Glomerular endothelial cell (primary cell): ENCODE results near the gene IL4R. TPM values are rescaled to one million over a fixed set of nuclear protein-coding genes. Genes with fewer than 3 reads are reported as not detected.
"Not testable (repeated sequence)": the region's sequence is repeated elsewhere in the genome, so short reads cannot be mapped to it uniquely, and the experiment has no call there.

ENCODE experiments used
- DNase-seq: peaks from one replicate; pipeline ENCODE4 v3.0.0-alpha.2; 2011; ENCODE audit warnings: low read depth, low spot score; ENCODE audit errors: extremely low read depth
- total RNA-seq: library from RNA; depleted of rRNA; stranded (reverse); fragments of >200 nt; gene quantifications from 2 replicates; pipeline ENCODE4 v1.2.3, GENCODE V29; 2015

Gene IL4R
- total RNA-seq, 1 donor from 2014 or later = 165 TPM

DNA sequence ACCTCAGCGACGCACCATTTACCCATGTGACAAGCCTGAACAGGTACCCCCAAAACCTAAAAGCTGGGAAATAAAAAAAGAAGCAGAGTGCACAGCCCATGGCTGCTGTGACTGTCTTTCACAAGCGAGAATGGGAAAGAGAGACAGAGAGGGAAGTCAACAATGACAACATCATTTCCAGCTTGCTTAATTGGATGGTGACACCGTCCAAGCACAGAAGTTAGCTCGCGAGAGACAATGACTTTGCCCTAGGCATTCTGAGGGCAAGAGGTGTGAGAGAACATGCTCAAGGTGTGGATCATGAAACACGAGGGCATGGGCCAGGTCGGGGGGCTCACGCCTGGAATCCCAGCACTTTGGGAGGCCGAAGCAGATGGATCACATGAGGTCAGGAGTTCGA, 25.9 kb upstream of the IL4R start:
- no peak for DNase-seq

DNA sequence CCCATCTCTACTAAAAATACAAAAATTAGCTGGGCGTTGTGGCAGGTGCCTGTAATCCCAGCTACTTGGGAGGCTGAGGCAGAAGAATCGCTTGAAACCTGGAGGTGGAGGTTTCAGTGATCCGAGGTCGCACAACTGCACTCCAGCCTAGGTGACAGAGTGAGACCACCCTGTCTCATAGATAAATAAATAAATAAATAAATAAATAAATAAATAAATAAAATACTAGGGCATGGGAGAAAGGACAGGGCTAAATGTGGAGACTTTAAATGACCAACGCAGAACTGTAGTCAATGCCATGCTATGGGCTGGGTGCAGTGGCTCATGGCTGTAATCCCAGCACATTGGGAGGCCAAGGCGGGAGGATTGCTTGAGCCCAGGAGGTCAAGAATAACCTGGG, 25.5 kb upstream of the IL4R start:
- DNase-seq = not testable (repeated sequence)

DNA sequence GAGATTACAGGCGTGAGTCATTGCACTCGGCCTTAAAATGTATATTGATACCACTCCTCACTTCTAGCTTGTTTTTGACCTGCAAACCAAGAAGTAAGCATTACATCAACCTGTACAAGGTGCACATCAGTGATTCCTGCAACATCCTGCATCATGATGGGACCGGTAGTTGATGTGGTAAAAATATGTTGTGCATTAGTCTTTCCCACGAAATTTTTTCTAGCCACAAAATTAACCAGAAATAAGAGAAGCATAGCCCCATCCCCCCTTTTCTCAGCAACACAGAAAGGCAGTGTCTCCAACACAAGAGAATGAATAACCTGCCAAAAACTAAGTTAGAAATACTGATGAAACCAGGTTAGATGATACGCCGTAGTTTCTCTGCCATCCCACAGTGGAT, 24.1 kb upstream of the IL4R start:
- no peak for DNase-seq

DNA sequence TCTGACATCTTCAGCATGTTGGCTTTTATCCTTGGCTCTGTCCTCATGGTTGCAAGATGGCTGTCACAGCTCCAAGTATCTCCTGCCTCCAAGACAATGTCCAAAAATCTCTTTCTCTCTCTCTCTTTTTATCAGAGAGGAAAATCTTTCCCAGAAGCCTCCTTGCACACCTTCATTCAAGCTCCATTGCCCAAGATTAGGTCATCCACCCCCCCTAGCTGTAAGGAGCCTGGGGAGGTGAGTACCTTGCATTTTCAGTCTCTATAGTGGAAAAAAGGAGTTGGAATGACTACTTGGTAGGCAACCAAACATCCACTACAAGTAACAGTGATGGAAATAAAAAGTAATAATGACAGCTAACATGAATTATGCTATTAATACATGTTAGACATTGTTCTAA, 23.2 kb upstream of the IL4R start:
- no peak for DNase-seq

DNA sequence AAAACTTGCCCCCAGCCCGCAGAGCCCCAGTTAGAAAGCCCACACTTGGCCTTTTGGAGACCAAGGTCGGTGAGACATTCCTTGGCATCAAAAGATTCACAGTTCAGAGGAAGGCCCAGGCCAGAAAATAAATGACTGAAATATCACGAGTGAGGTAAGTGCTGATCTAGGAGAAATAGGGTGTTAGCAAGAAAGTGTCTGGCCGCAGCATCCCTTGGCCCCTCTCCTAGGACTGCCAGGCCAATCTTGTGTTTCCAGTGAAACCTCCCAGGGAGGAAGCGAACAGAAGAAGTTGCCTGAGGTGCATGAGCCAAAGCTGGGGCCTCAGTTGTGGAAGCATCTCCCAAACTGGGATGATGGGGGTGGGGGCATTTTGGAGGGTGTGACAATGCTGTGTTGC, 22.7 kb upstream of the IL4R start:
- DNase-seq = no peak

DNA sequence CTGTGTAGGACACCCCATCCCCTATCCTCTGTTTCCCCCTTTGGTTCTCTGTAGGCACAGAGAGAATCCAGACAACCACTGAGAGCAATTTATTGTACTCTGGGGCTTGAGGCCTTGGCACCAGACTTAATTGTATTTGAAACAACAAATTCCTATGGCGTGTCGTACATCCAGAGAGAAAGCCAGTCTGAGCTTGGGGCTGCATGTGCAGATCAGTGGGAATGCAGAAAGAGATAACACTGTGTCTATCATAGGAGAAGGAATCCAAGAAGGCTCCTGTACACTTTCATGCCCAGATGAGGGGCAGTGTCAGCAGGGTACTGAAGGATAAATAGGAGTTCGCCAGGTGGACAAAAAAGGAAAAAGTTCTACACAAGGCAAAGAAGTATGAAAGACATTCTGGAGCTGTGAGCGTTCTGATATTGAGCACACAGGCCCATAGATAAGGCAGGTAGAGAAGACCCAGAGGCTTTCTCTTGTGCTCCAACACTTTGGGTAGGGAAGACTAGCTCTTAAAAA, 22.0 kb upstream of the IL4R start:
- no peak for DNase-seq

DNA sequence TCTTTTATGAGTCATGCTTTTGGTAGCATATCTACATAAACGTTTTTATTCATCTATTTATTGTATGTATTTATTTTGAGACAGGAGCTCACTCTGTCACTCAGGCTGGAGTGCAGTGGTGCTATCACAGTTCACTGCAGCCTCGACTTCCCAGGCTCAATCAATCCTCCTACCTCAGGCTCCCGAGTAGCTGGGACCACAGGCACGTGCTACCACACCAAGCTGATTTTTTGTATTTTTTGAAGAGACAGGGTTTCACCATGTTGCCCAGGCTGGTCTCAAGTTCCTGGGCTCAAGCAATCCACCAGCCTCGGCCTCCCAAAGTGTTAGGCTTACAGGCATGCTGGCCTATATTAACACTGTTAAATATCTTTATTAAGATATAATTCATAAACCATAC, 20.4 kb upstream of the IL4R start:
- no peak for DNase-seq

DNA sequence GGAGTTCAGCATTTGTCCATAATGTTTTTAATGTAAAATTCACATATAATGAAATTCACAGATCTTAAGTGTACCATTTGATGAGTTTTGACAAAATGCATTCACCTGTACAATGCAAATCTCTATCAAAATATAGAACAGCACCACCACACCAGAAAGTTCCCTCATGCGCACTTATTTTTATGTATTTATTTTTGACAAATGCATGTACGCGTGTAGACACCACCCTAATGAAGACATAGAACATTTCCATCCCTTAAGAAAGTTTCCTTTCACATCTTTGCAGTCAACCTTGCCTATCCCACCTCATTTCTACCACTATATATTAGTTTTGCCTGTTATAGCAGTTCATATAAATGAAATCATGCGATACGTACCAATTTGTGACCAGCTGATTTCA, 15.6 kb upstream of the IL4R start:
- no peak for DNase-seq

DNA sequence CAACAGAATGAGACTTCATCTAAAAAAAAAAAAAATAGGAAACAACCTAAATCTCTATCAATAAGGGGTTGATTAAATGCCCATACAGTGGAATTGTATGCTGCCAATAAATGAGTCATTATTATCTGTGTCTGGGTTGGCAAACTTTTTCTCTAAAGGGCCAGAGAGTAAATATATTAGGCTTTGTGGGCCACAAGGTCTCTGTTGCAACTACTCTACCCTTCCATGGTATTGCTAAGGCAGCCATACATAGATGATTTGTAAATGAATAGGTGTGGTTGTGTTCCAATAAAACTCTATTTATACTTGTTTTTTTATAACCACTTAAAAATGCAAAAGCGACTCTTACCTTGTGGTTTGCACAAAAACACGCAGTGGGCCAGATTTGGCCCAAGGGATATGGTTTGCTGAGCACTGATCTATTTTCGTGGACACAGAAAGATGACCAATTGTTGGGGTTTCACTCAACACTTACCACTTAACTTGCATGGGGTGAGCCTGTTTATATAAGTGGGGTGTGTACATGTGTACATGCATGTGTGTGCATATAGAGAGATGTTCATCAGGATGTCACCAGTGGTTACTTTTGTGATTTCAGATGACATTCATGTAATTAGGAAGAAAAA, 12.4 kb upstream of the IL4R start:
- no peak for DNase-seq

DNA sequence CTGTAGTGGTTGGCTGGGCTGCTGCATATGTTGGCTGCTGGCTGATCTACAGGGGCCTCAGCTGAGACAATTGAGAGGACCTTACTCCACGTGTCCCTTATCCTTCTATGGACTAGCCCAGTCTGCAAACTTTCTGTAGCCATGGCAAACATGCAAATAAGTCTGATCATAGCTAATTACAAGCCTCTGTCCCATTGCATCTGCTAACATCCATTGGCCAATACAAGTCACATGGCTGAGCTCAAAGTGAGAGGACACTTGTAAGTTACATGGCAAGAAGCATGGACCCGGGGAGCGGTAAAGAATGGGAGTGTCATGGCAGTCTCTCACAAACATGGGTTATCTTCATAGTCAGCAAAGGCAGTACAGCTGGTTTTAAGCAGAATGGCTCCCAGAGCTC, 11.6 kb upstream of the IL4R start:
- DNase-seq = no peak

DNA sequence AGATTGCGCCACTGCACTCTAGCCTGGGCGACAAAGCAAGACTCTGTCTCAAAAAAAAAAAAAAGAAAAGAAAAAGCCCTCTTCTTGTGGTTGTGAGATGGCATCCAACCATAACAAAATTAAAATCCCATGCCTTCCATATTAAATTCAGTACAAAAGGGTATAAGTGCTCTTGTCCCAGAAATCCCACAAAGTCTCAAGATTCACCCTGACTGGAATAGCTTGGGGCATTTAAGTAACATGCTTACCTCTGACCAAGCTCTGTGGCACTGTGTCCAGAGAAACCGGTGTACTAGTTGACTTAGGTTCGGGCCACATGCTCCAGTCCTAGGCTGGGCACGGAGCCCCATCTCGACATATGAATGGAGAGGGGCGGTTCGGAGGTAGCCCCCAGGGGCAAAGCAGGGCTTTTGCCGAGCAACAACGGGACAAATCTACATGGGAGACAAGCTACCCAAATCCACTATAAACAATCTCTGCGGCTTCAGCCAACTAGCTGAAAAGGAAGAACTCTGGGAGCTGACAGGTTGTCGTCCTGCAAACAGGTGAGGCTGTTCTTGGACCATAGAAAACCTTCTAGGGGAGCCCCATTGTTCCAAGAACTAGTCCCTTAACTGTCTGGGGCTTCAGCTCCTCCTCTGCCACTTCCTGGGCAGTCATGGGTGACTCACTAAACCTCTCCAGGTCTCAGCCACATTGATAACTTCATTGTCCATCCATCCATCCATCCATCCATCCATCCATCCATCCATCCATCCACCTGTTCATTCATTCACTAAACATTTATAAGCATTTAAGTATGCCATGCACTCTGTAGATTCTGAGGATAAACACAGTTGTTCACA, 10.3 kb upstream of the IL4R start:
- no peak for DNase-seq

DNA sequence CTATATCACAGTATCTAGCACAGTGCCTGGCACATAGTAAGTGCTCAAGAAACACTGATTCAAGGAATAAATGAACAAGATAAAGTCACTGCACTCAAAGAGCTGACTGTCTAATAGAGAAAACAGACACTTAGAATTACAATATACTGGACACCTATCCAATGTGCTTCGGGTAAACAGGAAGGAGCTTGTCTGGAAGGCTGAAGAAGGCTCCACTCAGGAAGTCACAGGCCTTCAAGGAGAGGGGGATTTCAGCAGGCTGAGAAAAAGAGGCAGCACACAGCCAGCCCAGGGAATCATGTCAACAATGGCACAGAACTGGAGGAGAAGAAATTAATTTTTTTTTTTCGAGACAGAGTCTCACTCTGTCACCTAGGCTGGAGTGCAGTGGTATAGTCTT, 9.7 kb upstream of the IL4R start:
- DNase-seq = no peak

DNA sequence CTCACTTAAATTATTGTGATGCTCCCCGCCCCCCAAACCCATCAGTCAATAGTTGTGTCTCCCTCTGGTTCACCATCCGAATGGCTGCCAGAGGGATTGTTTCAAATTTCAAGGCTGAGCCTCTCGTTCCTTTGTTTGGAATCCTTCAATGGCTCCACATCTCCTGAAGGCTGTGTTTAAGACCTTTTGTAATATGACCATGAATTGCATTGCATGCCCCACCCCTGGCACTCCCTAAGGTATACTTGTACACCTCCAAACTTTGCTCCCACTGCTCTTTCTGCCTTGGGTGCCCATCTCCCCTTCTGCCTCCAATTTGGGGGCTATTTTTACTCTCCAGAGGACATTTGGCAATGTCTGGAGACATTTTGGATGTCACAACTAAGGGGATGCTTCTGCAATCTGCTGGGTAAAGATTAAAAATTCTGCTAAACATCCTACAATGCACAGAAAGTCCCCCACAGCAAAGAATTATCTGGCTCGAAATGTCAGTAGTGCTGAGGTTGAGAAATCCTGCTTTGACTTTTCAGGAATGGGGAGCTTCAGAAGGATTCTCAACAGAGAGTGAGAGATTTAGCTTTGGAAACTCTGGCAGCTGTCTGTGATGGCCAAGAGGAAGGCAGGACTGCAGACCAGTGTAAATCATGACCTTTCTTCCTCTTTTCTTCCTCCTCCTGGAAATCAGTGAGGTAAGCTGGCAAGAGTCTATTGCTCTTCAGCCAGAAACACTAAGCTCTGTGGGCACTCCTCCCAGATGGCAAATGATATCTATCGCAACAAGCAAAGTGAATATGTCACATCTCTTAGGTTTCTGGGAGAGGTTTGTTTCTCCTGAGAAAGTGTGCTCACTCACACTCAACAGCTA, 8.7 kb upstream of the IL4R start:
- no peak for DNase-seq

DNA sequence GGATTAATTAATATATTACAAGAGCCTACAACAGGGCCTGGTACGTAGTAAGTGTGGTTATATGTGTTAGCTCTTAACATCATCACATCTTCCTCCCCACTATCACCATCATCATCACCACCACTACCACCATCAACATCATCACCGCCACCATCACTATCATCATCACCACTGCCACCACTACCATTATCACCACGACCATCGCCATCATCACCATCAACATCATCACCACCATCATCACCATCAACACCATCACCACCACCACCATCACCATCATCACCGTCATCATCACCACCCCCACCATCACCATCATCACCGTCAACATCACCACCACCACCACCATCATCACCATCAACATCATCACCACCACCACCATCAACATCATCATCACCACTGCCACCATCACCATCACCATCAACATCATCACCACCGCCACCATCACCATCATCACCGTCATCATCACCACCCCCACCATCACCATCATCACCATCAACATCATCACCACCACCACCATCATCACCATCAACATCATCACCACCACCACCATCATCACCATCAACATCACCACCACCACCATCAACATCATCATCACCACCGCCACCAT, 7.8 kb upstream of the IL4R start:
- no peak for DNase-seq

DNA sequence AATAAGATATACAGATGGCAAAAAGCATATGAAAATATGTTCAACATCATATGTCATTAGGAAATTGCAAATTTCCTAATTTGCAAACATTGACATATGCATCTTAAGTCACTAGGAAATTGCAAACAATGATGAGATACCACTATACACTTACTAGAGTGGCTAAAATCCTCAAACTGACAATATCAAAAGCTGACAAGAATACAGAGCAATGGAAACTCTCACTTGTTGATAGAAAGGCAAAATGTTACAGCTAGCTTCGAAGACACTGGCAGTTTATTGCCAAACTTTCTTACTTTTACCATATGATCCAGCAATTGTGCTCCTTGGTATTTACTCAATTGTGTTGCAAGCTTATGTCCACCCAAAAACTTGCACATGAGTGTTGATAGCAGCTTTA, 5.0 kb upstream of the IL4R start:
- no peak for DNase-seq

DNA sequence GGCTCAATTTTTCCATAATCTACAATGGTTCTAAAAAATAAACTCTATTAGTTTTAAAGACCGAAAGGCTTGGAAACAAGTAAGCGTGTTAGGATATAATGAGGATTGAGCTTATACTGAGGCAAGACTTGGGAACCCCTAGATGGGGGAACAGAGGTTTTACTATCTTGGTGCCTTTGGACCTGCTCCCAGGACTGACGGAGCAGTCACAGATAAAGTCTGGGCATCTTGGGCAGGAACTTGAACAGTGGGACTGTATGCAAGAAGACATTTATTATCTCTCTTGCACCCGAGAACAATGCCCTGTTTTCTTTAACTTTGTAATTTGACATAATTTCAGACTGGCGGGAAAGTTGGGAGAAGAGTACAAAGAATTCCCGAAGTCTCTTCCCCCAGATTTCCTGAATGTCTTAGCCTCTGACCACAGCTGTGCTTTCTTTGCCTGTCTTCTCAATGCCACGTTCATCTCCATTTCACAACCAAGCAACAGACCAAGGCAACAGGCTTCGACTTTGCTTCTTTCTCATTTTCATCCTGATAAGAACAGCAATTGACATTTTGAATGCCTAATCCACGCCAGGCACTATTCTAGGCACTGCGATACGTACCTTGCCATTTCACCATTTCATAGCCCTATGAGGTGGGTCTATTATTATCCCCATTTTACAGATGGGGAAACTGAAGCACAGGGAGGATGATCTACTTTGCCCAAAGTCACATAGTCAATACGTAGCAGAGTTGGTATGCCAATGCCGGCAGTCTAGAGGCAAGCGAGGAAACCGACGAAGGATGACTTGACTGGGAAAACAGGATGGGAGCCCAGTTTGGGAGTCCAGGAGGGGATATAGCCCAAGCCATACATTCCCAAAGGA, 3.0 kb upstream of the IL4R start:
- no peak for DNase-seq

DNA sequence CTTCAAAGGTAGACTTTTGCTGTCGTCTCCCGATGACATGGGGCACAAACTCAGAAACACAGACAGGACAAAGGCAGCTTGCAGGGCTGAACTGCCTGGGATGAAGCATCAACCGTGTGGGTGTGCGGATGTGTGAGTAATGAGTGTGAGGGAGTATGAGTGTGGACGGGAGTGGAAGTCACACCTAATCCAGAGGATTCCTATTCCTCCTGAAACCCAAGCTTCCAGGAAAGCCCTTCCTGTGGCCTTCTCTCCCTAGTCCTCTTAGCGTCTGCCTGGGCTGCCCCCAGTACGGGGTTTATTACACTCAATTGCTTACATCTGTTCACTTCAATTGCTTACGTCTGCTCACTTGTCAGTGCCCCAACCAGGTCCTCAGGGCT, 2.3 kb upstream of the IL4R start:
- no peak for DNase-seq

DNA sequence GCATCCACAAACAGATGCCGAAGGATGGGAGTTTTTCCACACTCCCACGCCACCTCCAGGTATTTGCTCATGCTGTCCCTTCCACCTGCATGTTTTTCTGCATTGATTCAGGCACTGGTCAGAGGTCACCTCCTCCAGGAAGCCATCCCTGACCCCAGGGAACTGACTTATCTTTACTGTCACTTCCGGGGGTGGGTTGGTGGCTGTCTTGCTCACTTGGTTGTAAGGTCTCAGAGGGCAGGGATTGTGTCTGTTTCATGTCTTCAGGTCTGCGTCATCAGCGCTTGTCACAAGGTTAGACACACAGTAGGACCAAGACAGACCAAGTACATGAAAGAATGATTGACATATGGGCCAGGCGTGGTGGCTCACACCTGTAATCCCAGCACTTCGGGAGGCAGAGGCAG, 1.9 kb upstream of the IL4R start:
- no peak for DNase-seq

DNA sequence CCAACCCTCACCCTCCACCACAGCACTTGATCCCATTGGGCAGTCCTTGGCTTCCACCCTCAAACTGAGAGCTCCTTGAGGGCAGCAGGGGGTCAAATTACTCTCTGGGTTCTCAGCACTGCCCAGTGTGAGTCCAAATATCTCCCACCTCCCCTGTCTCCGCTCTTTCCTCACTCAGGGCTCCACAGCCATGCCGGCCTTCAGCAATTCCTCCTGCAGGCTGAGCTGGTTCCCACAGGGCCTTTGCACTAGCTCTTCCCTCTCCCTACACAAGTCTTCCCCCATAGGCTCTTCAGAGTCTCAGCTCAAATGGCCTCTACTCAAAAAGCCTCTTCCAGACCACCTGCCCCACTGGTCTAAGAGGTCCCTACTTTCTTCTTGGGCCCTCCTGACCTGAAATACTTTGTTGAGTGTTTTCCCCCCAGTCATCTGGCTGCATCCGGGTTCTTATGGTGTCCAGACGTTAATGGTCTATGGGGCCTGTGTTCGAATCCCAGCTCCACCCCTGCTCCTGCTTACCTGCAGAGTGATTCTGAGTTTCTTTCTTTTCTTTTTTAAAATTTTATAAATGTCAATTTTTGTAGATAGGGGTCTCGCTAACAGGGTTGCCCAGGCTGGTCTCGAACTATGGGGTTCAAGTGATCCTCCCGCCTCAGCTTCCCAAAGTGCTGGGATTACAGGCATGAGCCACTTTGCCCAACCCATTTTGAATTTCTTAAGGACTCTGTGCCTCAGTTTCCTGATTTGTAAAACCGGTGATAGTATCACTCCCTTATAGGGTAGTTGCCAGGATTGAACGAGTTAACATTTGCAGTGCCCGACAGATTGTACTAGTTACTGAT, 973 bp upstream of the IL4R start:
- DNase-seq = no peak
